HUES64 (cell line): ENCODE measurements around the gene OBSL1.
A peak's percentile ranks its signal among the peaks of the same experiment; 100 is the strongest.

Experiments used
- H3K27ac ChIP-seq: 2 replicates; pipeline ENCODE4 v1.7.0; 2013; ENCODE audit warnings: low read depth, low read length, inconsistent platforms
- H3K27me3 ChIP-seq: 2 replicates; pipeline ENCODE4 v1.6.1; 2013; ENCODE audit warnings: mild to moderate bottlenecking, low read length; ENCODE audit not compliant: insufficient read depth
- H3K36me3 ChIP-seq: 2 replicates; pipeline ENCODE4 v1.6.1; 2013; ENCODE audit warnings: mild to moderate bottlenecking, low read length; ENCODE audit not compliant: insufficient read depth
- H3K4me1 ChIP-seq: 2 replicates; pipeline ENCODE4 v1.6.1; 2013; ENCODE audit warnings: mild to moderate bottlenecking, low read length, moderate library complexity; ENCODE audit not compliant: insufficient read depth
- H3K4me3 ChIP-seq: 2 replicates; pipeline ENCODE4 v1.5.1; 2013; ENCODE audit warnings: mild to moderate bottlenecking, low read length, moderate library complexity
- H3K9ac ChIP-seq: 2 replicates; pipeline ENCODE4 v1.6.1; 2013; ENCODE audit warnings: mild to moderate bottlenecking, low read depth, low read length
- H3K9me3 ChIP-seq: 2 replicates; pipeline ENCODE4 v1.6.1; 2013; ENCODE audit warnings: low read depth, low read length; ENCODE audit not compliant: insufficient read depth
- WGBS: fragments of 150-250, 120-280 bp; methylation state at CpG from one replicate; pipeline ENCODE4 v1.1.7; 2013; ENCODE audit warnings: missing lambda C conversion rate; 5-methylcytosine and 5-hydroxymethylcytosine counted together

The OBSL1 gene

DNA sequence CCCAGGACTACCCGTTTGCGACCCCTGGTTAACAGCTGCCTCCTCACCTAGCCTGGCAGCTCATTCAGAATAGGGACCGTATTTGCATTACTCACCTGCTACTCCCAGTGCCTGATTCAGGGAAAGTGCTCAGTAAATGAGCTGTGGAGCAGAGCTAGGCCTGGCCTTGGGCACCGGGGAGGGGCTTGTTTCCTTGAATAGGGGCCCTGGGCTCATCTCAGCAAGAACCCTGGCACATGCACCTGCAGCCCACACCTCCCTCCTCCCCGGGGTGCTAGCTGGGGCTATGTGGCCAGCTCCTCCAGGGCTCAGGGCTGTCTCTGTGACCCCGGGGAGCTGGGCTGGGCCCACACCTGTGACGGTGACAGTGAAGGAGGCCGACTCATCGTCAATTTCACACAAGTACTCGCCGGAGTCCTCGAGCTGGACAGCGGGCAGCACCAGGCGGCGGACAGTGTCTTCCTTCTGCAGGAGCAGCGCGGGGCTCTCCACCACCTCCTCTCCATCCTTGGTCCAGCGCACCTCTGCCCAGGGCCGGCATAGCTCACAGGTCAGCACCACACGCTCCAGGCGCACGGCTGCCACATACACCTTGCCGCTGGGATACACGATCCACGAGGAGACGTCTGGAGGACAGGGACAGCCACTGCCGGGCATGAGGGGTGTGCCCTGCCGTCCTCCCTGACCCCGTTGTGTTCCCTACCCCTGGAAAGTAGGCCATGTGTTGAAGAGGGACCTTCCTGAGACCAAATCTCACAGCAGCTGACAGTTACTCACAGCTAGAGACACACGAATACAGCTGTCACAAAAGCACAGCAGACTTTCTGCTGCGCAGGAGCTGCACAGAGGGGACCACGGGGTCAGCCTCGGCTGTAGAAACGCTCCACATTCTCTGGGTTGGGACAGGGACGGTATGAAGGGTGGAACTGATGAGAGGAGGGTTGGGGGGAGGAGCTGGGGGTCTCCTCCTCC is 9.0 kb downstream of the OBSL1 start:
- H3K36me3 ChIP-seq = peaks cover 32% of the 10 kb centered on the region
- H3K4me3 ChIP-seq = no peak overlapping the region
- no peaks in the 10 kb centered on the region for H3K9me3 ChIP-seq
- no peaks in the 10 kb centered on the region for H3K27me3 ChIP-seq
- WGBS = 83% methylated on average over 35 of the region's 35 CpGs
- H3K9ac ChIP-seq = 0 out of 2 replicates have a peak overlapping the region, but pooled peaks have one; percentile 49
- peak overlapping the region; percentile 79 for H3K27ac ChIP-seq
- H3K4me1 ChIP-seq = peaks cover 53% of the 10 kb centered on the region

DNA sequence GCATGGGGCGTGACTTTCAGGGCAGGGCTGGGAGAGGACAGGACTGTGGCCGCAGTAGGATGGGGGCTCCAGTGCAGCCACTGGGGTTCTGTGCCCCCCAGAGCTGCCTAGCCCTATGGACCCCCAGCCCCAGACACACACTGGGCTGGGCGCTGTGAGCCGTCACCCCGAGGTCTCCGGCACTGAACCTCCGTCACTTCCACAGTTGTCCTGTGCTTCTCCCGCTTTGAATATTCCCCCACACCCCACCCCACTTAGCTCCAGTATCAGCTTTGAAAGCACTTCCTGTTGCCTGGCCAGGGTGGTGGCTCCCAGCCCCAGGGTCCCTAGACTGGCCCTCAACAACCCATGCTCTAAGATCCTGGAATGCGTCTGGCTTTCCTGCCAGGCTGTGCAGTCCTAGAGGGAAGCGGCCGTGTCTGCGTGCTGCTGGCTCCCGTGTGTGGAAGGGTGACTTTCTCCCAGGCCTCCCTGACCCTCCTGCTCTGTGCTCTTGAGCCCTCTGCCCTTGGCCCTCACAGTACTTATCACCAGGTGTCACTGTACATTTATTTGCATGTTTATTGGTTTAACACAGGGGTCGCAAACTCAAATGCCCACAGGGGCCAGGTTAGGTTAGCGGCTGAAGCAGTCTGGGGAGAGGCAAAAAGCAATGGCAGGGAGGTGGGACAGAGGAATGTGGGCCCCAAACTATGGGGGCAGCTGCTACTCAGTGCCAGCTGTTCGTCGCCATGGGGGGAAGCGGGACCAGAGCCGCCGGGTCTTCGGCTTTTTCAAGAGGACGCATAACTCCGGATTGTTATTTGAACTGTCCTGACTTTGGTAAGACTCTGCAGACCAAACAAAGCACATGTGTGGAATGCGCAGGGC is 9.9 kb downstream of the OBSL1 start:
- H3K27ac ChIP-seq = peak overlapping the region; percentile 79
- H3K9ac ChIP-seq = peak overlapping the region; percentile 49; the same call in 1 of the 2 replicates
- peaks cover 52% of the 10 kb centered on the region for H3K4me1 ChIP-seq
- H3K4me3 ChIP-seq = no peak overlapping the region
- WGBS = 73% methylated on average over 24 of the region's 24 CpGs
- no peaks in the 10 kb centered on the region for H3K27me3 ChIP-seq
- peaks cover 28% of the 10 kb centered on the region for H3K36me3 ChIP-seq
- no peaks in the 10 kb centered on the region for H3K9me3 ChIP-seq

DNA sequence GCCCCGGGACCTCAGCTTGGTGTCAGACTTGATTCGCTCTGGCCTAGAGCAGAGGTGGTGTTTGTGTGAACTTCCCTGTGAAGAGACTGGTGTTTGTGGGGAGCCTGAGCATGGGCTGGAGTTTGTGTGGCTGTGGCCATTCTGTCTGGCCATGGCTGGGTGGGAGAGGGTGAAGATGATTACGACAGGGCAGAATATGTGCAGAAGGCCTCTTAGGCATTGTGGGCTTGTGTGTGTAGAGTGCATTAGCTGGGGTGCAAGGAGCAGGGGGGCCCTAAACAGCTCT is 10.5 kb downstream of the OBSL1 start:
- H3K36me3 ChIP-seq = peaks cover 30% of the 10 kb centered on the region
- no peaks in the 10 kb centered on the region for H3K27me3 ChIP-seq
- WGBS = 81% methylated on average over 3 of the region's 3 CpGs
- H3K4me3 ChIP-seq = no peak overlapping the region
- H3K27ac ChIP-seq = peak overlapping the region; percentile 35
- H3K4me1 ChIP-seq = peaks cover 46% of the 10 kb centered on the region
- no peaks in the 10 kb centered on the region for H3K9me3 ChIP-seq
- H3K9ac ChIP-seq = no peak overlapping the region

DNA sequence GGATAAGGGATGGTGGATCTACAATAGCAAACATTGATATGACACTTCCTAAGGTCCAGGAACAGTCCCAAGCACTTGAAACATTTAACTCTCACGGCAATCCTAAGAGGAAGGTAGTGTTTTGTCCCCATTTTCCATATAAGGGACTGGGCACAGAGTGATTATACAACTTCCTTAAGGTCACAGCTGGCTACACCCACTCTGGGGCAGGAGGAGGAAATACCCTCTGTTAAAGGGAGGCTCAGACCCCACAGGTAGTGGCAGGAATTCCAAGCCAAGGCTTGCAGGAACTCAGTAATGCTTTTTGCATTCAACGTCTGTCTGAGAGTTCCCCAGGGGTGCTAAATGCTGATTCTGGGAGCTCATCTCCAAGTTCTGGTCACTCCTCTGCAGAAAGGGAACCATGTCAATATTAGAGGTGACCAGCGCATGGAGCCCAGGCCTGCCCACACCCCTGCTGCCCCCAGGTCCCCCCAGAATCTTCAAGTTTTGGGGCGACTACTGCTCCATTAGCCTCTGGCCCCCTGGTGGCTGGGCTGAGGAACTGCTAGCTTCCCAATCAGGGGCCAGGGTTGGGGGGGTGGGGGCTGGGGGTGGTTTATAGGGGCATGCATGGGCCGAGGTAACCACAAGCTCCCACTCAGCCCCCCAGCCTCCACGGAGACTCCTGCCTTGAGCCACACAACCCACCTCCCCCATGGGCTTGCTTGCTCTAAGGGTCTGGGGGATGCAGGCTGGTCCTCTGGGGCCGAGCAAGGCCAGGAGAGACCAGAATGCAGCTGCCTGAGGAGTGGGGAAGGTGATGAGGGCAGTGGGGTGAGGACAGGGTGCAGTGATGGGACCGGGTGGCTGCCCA is 11.1 kb downstream of the OBSL1 start:
- WGBS = 48% methylated on average over 5 of the region's 8 CpGs
- H3K27ac ChIP-seq = peak overlapping the region; percentile 15; the same call in 1 of the 2 replicates
- no peaks in the 10 kb centered on the region for H3K27me3 ChIP-seq
- H3K36me3 ChIP-seq = peaks cover 30% of the 10 kb centered on the region
- peaks cover 41% of the 10 kb centered on the region for H3K4me1 ChIP-seq
- H3K9me3 ChIP-seq = no peaks in the 10 kb centered on the region
- H3K4me3 ChIP-seq = no peak overlapping the region
- H3K9ac ChIP-seq = no peak overlapping the region

DNA sequence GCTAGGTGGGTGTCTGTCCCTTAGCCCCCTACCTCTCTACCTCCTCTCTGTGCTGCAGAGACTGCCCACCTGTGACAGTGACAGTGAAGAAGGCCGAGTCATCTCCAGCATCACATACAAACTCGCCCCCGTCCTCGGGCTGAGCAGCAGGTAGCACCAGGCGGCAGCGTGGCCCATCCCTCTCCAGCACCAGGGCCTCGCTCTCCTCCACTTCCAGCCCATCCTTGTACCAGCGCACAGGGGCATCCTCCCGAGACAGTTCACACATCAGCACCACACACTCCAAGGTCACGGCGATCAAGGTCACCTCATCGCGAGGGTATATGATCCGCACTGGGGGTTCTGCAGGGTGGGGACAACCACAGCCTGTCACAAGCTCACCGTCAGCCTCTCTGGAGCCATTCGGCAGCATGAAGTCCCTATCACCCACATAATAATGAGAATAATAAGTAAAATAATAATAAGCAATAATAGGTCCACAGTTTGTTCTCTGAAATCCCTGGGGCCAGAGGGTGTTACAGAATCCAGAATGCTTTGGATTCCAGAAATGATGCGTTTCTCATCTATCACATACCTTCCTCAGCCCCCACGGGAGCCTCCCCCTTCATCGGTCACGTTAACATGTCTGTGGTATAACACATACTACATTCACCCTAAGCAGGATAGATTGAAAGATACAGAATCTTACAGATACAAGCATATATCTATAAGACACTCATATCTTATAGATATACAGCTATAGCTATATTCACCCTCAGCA is 12.0 kb downstream of the OBSL1 start:
- peaks cover 31% of the 10 kb centered on the region for H3K4me1 ChIP-seq
- WGBS = 94% methylated on average over 19 of the region's 20 CpGs
- H3K27me3 ChIP-seq = 0 out of 2 replicates have a peak, but pooled peaks cover 3% of the 10 kb centered on the region
- no peak overlapping the region for H3K27ac ChIP-seq
- H3K4me3 ChIP-seq = no peak overlapping the region
- H3K36me3 ChIP-seq = peaks cover 24% of the 10 kb centered on the region
- H3K9me3 ChIP-seq = no peaks in the 10 kb centered on the region
- H3K9ac ChIP-seq = no peak overlapping the region

DNA sequence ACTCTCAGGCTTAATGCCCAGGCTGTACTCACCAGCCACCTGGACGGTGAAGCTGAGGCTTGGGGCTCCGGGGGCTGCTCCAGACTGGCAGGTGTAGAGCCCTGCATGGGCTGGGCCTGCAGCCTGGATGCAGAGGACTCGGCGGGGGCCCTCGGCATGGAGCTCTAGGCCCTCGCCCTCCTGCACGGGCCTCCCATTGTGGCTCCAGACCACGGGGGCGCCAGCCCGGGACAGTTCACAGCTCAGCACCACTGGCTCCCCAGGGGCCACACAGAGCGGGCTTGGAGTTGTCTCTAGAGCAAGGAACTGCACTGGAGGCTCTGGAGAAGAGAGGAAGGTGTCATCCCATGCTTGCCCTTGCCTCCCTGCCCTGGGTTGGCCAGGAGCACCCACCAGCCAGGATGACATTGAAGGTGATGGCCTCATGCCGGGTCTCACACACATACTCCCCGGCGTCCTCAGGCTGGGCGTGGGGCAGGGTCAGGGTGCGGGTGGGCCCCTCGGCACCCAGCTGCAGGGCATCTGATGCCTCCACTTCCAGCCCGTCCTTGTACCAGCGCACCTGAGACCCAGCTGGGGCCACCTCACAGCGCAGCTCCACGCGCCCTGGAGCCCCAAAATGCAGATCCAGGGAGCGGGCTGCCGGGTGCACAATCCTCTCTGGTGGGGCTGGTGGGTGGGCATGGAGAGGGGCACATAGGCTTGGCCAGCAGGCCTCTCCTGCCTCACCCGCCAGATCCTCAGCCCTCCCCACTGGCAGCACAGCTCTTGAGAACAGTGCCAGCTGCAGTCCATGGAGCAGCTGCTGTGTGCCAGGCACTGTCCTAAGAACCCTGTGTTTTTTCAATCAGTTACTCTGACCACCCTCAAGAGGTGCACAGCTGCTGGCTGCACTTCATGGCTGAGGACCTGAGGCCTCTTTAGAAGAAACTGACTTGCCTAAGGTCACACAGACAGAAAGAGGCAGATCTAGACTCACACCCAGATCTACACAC is 13.3 kb downstream of the OBSL1 start:
- Histone ChIP-seq H3K9me3 (no peaks in the 10 kb centered on the region), H3K27ac (no peak overlapping the region), H3K27me3 (peaks cover 12% of the 10 kb centered on the region), H3K4me1 (peaks cover 31% of the 10 kb centered on the region), H3K4me3 (no peak overlapping the region), H3K9ac (no peak overlapping the region), H3K36me3 (peaks cover 11% of the 10 kb centered on the region; the same call in 1 of the 2 replicates)
- WGBS = 93% methylated on average over 25 of the region's 25 CpGs

DNA sequence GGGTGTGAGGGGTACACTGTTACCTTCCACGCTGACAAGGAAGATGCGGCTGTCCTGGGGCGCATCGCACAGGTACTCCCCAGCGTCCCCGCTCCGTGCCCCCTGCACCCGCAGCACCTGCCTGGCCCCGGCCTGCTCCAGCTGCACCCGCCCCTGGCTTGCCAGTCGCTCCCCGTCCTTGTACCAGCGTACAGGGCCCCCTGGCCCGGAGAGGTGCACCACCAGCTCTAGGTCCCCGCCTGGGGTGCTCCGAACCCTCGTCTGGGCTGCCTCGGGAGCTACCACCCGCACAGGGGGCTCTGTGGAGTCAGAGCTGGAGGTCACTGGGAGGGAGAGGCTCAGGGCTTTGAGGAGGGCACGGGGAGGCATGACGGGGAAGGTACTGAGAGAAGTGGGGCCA is 14.0 kb downstream of the OBSL1 start:
- Histone ChIP-seq H3K4me1 (peaks cover 25% of the 10 kb centered on the region), H3K27me3 (peaks cover 17% of the 10 kb centered on the region), H3K9me3 (no peaks in the 10 kb centered on the region), H3K9ac (no peak overlapping the region), H3K4me3 (no peak overlapping the region), H3K27ac (no peak overlapping the region), H3K36me3 (peaks cover 4% of the 10 kb centered on the region; the same call in 1 of the 2 replicates)
- WGBS = 94% methylated on average over 21 of the region's 21 CpGs

DNA sequence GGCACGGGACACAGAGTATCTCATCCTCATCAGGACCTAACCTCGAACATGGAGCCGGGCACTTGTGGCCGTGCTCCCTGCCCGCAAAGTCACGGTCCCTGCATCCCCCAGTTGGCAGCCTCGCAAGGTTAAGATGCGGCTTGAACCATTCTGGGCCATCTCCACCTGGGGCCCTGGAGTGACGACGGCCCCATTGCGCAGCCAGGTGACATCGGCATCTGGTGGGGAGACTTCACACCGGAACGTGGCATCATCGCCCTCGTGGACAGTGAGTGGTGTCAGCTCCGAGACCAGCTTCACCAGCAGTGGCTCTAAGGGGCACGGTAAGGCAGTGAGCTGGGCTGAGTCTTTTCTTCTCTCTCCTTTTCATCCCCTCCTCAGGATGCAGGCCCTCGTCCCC is 14.9 kb downstream of the OBSL1 start:
- H3K4me1 ChIP-seq = peaks cover 17% of the 10 kb centered on the region

DNA sequence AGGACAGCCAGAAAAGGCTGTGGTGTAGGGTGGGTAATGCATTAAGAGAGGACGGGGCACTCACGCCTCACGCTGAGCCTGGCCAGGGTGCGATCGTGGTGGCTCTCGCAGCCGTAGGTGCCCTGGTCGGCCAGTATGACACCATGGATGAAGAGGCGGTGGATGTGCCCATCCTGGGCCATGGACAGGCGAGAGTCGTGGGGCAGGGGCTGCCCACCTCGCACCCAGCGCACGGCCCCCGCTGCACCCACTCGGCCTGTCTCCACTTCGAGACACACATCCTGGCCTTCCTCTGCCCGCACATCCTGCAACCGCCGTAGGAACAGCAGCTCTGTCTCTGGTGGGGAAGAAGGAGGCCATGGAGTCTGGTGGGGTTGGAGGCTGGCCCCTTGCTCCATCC is 15.4 kb downstream of the OBSL1 start:
- no peak overlapping the region for H3K9ac ChIP-seq
- WGBS = 97% methylated on average over 20 of the region's 20 CpGs
- H3K27me3 ChIP-seq = peaks cover 28% of the 10 kb centered on the region
- peaks cover 14% of the 10 kb centered on the region for H3K4me1 ChIP-seq
- no peaks in the 10 kb centered on the region for H3K9me3 ChIP-seq
- H3K4me3 ChIP-seq = no peak overlapping the region
- no peak overlapping the region for H3K27ac ChIP-seq
- H3K36me3 ChIP-seq = peaks cover 4% of the 10 kb centered on the region; the same call in 1 of the 2 replicates

More for the DNA sequence above, 14.9 kb downstream of the OBSL1 start:
- Histone ChIP-seq H3K9me3 (no peaks in the 10 kb centered on the region), H3K36me3 (peaks cover 4% of the 10 kb centered on the region; the same call in 1 of the 2 replicates), H3K4me3 (no peak overlapping the region), H3K27me3 (peaks cover 24% of the 10 kb centered on the region), H3K27ac (no peak overlapping the region), H3K9ac (no peak overlapping the region)
- WGBS = 94% methylated on average over 19 of the region's 19 CpGs
